Activated CD4-positive, CD25-positive, alpha-beta regulatory T cell treated with anti-CD3 and anti-CD28 coated beads, Interleukin-2, amount 50 U/mL, for 16 hours (primary cell): ENCODE data around the gene SLC51B.
"Not testable (repeated sequence)": the region's sequence is repeated elsewhere in the genome, so short reads cannot be mapped to it uniquely, and the experiment has no call there.

ENCODE experiments used
- DNase-seq: peaks from one replicate; pipeline ENCODE4 v3.0.0-alpha.2; 2020; ENCODE audit warnings: low read depth, low spot score

Gene SLC51B

DNA sequence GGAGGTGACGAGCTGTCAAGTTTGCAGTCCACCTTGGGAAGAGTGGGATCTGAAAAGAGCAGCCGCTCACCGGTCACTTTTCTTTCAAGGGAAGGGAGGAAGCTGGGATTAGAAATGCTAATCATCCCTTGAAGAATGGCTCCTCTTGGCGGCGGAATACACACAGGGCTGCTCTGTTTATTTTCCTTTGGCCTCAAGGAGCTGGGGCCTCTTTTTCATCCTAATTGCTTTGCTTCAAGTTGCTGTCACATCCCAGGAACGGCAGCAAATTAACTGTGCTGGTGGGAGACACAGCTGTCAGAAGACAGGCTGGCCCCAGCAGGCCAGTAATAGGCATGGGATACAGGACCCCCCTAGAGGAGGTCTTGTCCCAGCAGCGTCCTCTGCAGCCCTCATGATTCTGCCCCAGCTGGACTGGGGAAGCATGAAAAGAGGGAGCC, 38.1 kb downstream of the SLC51B start:
- no peak for DNase-seq

DNA sequence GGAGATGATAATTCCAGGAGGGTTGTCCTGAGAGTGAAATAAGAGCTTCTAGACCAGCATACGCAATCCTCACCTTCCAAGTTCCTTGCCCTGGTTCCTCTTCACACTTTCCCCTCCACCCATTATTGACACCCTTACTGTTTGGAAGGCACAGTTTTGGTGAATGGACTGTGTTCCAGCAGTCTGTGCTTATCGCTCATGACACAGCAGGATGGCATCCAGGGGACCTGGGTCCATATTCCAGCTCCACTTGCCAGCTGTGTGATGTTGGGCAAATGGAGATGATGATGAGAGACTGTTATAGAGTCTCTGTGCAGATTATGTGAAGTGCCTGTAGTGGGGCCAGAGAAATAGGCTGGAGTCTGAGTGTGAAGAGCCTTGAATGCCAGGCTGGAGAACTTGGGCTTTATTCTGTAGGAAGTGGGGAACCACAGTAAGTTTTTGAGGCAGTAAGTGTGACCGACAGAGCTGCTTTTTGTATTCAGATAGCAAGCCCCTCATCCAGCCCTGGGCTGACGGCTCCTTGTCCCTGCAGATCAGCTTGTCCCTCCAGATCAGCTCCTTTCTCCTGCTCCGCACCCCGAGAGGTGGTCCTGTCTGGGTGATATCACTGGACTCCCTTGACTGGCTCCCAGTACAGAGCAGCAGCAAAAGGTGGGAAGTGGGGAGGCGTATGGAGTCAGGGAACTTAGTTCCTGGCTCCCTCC, 39.5 kb downstream of the SLC51B start:
- DNase-seq: no peak

DNA sequence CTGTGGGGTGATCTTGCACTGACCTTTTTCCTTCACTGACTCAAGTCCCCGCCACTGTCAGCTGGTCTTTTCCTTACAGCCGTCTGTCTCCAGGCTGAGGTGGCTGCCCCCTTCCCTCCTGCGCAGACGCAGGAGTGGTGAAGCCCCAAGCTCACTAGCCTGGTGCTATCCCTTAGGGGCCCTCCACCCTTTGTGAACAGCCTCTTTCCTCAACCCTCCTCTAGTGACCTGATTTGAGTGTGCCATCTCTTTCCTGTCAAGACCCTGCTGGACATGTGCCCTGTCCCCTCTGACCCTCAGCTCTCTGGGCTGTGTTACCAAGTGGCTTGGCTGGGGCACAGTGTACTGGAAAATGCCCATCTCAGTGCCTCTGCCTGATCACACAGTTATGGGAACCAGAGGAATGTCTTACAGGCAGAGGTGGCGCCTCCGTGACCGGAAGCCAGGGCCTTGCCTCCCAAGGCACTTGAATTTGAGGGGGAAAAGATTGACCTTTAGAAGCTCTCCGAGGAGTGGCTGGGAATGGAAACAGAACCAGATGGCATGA, 40.1 kb downstream of the SLC51B start:
- DNase-seq: no peak

DNA sequence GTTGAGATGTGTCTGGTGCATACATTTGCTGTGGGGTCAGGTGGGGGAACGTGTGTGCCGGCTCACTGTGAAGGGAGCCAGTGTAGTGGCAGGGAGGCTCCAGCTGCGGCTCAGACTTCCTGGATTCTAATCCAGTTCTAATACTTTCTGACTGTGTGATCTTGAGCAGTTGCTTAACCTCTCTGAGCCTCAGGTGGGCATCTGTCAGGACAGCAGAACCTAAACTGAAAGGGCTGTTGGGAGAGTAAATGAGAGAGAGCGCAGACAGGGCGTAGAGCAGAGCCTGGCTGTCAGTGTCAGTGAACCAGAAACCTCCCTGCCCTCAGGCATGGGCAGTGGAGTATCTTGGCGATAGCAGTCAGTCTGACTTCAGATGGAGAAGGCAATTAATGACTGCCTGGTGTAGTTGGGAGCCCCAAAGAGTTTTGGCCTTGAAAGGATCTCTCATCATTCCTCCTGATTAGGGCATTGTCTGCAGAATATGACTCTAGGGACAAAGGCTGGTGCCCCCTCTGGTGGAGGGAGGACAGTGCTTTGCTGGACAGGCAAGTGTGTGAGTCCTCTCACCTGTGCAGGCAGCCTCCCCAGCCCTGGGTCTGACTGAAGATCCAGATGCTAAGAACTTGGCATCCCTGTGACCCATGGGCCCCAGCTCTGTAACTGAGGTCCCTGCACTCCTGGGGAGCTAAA, 40.9 kb downstream of the SLC51B start:
- no peak for DNase-seq

DNA sequence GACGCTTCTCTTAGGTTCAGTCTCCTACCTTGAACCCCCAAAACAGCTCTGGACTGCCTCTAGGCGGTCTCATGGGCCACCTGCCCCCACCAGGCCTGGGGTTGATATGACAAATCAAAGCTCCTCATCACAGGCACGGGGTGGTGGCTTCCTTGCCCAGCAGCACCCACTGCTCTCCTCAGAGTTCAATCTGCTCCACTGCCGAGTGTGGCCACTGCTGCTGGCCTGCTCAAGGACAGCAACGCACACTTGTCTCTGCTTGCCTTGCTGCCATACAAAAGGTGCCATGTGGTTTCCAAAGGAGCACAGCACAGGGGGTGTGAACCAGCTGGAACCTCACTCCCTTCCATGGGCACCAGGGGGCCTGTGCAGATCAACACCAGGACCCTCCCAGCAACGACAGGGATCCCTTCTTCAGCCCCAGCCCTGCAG, 41.5 kb downstream of the SLC51B start:
- no peak for DNase-seq

DNA sequence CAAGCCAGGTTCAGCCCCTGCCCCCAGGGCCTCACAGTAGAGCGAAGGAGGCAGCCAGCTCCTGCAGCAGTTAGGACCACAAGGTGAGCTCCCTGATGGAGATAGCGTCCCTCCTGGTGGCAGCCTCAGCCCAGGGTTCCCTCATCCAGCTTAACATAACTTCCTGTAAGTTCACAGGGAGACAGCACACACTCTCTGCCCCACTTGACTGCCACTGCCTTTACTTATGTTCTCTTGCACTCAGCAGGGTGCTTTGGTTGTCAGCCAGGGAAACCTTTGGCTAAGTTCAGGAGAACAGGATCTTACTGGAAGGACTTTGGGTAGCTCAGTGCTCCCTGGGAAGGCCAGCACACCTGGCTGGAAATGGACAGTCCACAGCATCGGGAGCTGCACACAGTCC, 42.2 kb downstream of the SLC51B start:
- no peak for DNase-seq

DNA sequence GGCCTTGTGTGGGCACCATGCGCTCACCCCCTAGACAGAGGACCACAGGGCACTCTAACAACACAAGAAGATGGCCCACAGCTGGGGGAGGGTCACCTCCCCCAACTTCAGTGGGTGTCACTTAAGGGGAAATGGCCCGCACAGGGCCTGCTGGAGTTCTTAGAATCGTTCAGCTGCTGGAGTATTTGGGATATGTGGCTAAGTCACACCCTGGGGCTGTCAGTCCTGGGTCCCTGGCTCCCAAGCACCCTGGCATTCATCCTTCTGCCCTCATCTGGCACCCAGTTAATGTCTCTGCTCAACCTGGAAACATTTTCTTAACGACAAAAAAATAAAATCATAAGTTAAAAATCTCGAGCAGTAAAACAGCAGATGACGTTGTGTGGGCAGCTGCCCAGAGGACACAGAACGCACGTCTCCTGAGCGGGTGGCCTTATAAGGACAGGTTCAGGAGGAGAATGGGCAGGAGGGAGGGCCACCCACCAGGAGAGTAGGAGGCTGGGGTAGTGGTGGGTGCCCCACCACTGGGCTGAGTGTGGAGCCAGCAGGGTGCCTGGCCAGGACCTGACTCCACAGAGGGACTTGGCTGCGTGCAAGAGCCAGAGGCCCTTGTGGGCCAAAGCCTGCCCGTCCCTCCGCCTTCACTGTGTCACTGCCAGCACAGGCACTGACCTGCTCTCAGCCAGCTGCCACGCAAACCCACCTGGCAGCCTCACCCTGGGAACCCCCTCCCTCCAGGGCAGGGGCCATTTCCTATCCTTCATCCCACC, 42.9 kb downstream of the SLC51B start:
- DNase-seq: no peak

DNA sequence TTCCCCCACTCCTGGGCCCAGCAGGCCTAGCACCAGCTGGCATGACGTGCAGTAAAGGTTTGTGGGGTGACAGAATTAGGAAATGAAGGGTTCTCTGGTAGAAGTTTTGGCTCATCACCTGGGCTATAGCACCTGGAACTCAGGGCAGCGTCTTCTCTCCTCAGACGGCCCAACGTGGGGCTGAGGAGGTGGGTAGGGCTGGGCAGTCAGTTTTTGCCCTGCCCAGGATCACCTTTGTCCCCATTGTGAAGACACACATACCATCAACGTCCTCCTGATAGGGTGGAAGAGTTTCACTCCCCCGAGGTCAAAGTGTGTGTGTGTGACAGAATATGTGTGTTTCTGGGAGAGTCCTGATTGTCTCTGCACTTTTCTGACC, 43.4 kb downstream of the SLC51B start:
- DNase-seq: no peak

DNA sequence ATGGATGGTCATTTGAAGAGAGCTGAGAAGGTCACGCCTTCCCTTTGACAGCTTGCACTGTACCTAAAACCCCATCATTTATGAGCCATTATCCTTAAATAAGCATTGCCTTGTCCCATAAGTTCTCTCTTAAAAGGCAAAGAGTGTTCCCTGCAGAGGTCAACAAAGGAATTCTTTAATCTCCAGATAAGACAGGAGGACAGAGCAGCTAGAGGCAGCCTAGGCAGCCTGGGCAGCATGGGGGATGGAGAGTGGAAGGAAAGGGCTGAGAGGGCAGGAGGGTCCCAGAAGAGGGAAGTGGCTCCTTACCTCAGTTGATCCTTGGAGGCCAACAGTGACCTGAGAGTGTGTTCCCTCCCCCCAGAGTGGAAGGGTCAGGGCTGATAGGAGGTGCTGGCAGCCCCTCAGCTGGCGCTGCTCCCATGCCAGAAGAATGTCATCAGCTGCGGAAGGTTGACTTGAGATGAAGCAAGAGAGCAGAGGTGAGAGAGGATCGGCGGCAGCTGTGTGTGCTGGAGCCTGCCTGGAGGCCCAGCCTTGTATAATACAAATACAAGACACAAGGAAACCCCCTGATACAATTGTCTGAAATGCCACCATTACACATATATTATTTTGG, 44.1 kb downstream of the SLC51B start:
- no peak for DNase-seq

DNA sequence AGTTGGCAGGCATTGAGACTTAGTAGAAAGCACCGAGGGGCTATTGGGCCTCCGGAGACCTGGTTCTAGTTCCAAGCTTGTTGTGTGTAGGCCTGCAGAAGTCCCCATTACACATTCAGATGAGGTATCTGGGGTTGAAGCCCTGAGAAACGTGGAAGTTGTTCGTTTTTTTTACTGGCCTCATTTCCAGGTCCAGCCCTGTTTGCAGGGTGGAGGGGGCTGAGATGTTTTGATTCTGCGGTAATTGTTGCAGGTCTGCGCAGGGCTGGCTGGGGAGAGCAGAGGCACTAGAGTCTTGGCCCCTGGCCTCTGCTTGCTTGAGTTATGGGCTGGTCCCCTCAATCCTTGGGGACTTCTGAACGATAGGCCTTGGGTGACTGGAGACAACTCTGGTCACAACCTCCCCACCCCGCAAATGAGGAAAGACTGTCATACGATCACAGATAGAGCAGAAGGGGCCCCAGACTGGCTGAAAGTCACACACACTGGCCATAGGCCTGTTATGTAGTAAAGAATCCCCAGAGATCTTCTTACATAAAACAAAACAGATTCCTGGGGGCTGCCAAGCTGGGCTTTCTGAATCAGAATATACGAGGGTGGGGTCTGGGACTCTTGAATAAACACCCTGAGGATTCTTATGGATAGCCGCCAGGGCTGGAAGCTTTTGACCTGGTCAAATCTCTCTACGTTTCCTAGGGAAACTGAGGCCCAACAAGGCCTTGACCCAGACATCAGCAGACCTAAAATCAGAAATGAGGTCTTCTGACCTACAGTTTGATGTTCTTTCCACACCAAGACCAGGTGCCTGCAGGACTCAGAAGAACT, 47.0 kb downstream of the SLC51B start:
- no peak for DNase-seq

DNA sequence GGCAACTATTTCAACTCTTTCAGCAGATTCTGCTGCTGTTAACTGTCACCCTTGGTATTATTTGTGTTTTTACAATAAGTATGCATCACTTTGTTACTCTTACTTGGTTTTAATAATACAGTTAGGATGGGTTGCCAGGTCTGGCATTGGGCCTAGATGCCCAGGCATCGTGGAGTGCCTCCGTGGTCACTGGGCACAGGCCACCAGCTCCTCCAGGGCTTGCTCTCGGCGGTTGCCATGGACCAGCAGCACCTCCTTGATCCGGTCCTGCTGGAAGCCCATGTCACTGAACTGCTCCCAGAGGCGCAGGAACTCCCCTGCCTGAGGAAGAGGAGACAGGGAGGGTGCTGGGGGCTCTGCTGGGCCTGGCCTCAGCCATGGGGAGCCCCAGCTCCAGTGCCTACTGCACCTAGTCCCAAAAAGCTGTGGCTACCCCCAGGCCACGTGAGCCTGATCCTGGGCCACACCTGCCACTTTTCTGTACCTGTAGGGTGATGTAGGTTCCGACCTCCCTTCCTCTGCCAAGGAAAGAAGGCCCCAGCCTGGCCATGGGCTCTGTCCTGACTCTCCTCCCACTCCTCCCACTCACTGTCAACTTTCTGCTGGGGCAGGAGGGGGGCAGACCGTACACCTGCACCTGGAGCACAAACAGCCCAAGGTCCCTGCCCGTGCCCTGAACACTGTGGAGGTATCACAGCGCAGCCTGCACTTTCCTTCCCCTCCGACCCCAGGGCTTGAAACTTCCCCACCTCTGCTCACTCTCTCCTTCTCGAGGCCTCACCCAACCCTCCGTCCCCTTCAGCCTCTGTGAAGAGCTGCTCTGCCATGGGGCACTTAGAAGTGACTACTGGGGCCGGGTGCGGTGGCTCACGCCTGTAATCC, 48.0 kb downstream of the SLC51B start:
- DNase-seq: no peak

DNA sequence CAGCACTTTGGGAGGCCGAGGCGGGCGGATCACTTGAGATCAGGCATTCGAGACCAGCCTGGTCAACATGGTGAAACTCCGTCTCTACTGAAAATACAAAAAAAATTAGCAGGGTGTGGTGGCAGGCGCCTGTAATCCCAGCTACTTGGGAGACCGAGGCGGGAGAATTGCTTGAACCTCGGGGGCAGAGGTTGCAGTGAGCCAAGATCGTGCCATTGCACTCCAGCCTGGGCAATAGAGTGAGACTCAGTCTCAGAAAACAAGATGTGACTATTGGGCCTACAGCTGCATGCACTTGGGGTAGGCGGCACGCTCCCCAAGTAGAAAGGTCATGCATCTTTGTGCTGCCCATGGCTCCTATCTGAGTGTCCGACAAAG, 48.6 kb downstream of the SLC51B start:
- not testable (repeated sequence) for DNase-seq

DNA sequence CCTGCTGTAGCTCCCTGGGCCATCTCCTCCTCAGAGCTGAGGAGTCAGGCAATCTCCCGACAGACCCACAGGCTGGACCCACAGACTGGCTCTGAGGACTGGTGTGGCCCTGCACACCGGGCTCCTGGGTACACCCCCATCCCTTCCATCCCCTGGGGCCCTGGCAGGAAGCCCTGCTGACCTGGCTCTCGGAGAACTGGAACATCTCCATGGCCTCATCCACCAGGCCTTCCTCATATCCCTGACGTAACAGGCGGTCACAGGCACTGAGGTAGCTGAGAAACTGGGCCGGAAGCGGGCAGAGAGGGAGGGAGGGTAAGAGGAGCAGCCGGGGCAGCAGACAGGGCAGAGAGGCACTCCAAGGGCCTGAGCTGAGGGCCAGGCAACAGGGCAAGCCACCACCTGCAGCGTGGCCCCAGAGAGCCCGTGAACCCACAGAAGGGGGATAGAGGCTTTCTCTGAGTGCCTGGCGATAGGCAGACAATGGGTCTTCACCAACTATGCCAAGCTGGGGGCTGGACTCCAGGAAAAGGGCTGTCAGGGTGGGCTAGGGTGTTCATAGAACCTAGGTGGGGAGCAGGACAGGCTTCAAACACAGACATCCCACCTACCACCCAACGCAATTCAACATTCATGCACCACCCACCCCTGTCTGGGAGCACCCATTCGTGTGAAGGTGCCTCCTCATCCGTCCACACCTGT, 49.3 kb downstream of the SLC51B start:
- no peak for DNase-seq

DNA sequence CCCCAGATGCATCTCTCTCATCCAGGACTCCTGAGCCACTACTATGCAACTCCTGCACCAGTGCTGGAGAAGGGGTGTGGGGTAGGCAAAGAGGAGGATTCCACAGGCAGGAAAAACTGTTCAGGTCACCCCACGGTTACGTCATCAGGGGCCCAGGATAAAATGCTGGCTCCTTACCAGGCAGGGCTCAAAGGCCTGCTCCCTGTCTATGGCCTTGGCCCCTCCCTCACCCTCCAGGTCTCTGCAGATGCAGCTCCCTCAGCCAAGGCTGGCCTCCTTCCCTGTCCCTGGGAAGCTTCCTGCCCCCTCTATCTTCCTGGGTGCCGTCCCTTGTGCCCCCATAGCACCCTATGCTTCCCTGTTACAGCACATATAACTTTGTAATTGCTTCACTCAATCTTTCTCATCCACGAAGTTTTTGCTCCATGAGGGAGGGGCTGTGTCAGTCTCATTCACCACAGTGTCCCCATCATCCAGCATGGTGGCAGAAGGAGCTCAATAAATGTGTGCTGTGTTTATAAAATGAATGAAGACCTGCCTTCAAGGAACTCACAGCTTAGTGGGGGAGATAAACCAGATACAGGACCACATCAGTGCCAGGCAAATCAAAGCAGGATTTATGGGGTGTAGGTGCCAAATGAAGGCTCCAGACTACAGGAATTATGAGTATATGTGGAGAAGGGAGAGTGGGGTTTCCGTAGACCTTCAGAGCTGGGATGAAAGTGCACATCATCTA, 50.0 kb downstream of the SLC51B start:
- no peak for DNase-seq

DNA sequence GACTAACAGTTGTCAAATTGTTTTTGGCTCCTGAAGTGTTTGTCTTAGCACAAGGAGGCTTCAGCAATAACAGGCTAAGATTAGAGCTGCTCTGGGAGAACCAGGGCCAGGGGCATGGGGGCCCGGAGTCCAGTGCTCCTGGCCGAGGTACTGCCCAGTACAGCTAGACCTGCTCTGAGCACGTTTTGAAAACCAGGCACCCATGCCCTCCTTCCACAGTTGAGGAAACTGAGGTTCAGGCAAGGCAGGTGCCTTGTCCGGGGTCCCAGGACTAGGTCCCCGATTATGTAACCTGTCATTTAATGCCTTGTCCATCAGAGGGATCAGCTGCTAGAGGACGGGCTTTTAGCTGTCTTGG, 50.5 kb downstream of the SLC51B start:
- DNase-seq: no peak

DNA sequence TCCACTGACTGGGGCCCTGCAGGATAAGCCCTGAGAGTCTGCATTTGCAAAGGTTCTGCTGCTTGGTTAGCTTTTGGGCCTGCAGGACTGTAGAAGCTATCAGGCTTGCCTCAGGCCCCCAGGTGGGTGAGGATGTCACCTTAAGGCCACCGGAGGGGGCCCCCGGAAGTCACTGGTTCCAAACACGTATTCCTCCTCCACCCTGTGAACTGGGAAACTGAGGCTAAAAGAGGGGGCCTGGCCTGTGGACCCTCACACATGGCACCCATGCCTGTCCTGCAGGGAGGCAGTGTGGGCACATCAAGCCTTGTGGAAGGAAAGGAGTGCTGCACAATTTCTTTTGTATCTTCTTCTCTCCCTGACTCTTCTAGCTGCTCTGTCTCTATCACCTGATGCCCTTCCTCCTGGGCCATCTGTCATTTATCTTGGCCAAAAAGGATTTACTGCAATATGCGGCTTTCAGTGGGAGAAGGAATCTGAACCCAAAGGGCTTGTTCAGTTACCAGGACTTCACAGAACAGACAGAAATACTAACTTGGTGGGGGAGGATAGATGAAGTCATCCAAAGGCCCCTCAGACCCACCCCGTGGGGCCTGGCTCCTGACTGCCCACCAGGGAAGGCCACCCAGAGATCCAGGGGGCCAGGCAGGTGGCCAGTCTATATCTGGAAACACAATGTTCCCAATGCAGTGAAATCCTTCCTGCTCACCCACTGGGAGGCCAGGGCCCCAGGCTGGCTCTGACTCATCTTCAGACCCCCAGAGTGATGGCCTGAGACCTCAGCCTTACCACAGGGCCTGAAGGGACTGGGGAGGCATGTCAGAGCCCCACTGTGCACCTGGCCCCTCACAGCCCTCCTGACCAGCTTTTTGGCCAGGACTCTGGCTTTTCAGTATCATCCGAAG, 51.5 kb downstream of the SLC51B start:
- DNase-seq: no peak

DNA sequence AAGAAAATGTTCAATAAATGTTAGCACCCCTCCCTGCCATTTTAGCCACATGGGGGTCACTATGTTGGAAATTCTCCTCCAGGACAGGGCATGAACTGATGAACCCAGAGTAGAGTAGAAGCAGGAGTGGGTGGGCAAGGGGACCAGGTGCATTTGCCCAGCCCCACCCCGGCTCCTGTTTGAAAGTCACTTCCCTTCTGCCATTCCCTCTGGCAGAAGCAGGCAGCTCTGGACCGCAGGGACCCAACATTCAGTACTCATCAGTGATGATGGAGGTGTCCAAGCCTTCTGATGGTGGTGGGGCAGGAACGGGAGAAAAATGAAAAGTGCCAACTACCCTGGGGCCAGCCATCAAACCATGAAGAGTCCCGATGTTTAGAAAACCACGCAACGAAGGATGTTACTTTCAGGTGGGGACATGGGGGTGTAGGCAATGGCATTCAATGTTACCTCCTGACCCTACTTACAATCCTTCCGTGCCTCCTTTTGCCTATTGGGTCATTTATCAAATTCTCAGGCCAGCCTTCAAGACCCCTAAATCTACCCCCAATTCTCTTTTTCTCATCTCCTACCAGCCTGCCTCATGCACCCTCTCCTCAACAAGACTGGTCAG, 52.6 kb downstream of the SLC51B start:
- DNase-seq: no peak
